ENCODE measurements around the gene SBF2. TPM values are rescaled to one million over a fixed set of nuclear protein-coding genes. Genes with fewer than 3 reads are reported as not detected.

SBF2 gene
- total RNA-seq, 1 experiment from 2014 or later: 30.2 TPM

GRCh38 chr11:9914064-9914463 is 380.0 kb downstream of the SBF2 start:
- Histone ChIP-seq H4K5ac (ENCODE audit: insufficient read length, low read depth, low read length) (no peak overlapping the region), H4K8ac (replicated peaks; ENCODE audit: insufficient read length, low read depth, low read length) (no peak overlapping the region), H3K23me2 (ENCODE audit: insufficient read length, low read depth, low read length, poor library complexity, severe bottlenecking) (no peaks in the 10 kb centered on the region), H4K91ac (ENCODE audit: insufficient read length, low read depth, low read length) (no peak overlapping the region), H2AFZ (ENCODE audit: low read length) (no peak overlapping the region), H3K14ac (ENCODE audit: insufficient read depth, low read length) (no peak overlapping the region), H2AK5ac (ENCODE audit: insufficient read length, low read length) (no peak overlapping the region), H2BK5ac (ENCODE audit: insufficient read length, low read length) (no peak overlapping the region), H3K79me1 (ENCODE audit: insufficient read depth, low read depth, low read length, poor library complexity, severe bottlenecking) (no peaks in the 10 kb centered on the region), H3K9me3 (ENCODE audit: control insufficient read depth, low read depth, low read length) (no peaks in the 10 kb centered on the region), H2BK120ac (ENCODE audit: low read depth, low read length, poor library complexity, severe bottlenecking) (no peak overlapping the region), H3T11ph (ENCODE audit: low read length) (no peak overlapping the region), H2BK15ac (ENCODE audit: low read depth, low read length) (no peak overlapping the region), H3K27me3 (ENCODE audit: insufficient read depth, low read length) (no peaks in the 10 kb centered on the region), H3K79me2 (ENCODE audit: insufficient read depth, low read length) (no peaks in the 10 kb centered on the region), H3K4ac (ENCODE audit: low read depth, low read length) (no peak overlapping the region), H3K27ac (ENCODE audit: insufficient read length, low read depth, low read length) (no peak overlapping the region), H3K4me1 (ENCODE audit: insufficient read depth, low read length) (no peaks in the 10 kb centered on the region), H3K4me2 (ENCODE audit: insufficient read depth, insufficient read length, low read length) (no peak overlapping the region), H2BK12ac (ENCODE audit: insufficient read length, low read depth, low read length) (no peak overlapping the region), H4K20me1 (ENCODE audit: control insufficient read depth, insufficient read depth, insufficient read length) (no peaks in the 10 kb centered on the region), H3K23ac (ENCODE audit: insufficient read length, low read depth, low read length) (no peak overlapping the region), H3K9ac (ENCODE audit: extremely low read depth, insufficient read length, low read length) (no peak overlapping the region), H2BK20ac (ENCODE audit: low read depth, low read length, poor library complexity, severe bottlenecking) (no peak overlapping the region), H3K56ac (ENCODE audit: insufficient read length, low read depth, low read length) (no peak overlapping the region), H3K18ac (ENCODE audit: insufficient read length, low read depth, low read length) (no peak overlapping the region)
- peaks cover 0 to under 1% (median 0%) of the 10 kb centered on the region in 3 experiments; a peak in 2 of 7 replicates for H3K36me3 Mint-ChIP-seq (ENCODE audit: insufficient read depth in 1 of 3, low read depth in 3 of 3)
- peaks cover 5% of the 10 kb centered on the region in 2 experiments; a peak in 3 of 4 replicates for H3K4me1 Mint-ChIP-seq
- WGBS (ENCODE audit: extremely low coverage, insufficient read length, low lambda C conversion rate): no CpG with 5 or more reads among the region's 2 CpGs
- TF ChIP-seq, protein P1, sequence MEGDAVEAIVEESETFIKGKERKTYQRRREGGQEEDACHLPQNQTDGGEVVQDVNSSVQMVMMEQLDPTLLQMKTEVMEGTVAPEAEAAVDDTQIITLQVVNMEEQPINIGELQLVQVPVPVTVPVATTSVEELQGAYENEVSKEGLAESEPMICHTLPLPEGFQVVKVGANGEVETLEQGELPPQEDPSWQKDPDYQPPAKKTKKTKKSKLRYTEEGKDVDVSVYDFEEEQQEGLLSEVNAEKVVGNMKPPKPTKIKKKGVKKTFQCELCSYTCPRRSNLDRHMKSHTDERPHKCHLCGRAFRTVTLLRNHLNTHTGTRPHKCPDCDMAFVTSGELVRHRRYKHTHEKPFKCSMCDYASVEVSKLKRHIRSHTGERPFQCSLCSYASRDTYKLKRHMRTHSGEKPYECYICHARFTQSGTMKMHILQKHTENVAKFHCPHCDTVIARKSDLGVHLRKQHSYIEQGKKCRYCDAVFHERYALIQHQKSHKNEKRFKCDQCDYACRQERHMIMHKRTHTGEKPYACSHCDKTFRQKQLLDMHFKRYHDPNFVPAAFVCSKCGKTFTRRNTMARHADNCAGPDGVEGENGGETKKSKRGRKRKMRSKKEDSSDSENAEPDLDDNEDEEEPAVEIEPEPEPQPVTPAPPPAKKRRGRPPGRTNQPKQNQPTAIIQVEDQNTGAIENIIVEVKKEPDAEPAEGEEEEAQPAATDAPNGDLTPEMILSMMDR (conservative IDR thresholded peaks at IDR 0.05): no peak
- DNase-seq: no peak
- H3K9me3 Mint-ChIP-seq: no peaks in the 10 kb centered on the region
- no peak overlapping the region for H3K27ac Mint-ChIP-seq
- H3K27me3 Mint-ChIP-seq (ENCODE audit: low read depth): no peaks in the 10 kb centered on the region
- H3K4me3 Mint-ChIP-seq: no peak overlapping the region

Data from H9 (cell line).